Sigmoid colon (tissue), 7 donors: ENCODE measurements around the gene URB2. TPM values are rescaled to one million over a fixed set of nuclear protein-coding genes. Genes with fewer than 3 reads are reported as not detected.

ENCODE experiments used
- DNase-seq: peaks from one replicate; pipeline ENCODE4 v3.0.0-alpha.2; 2019
- H3K27ac ChIP-seq, 4 donors: fragments of 200-600 bp; sonication (generic); one replicate each; pipeline ENCODE4 v1.5.1; 2016 to 2019; ENCODE audit warnings: mild to moderate bottlenecking in 1 of 4
- H3K27me3 ChIP-seq, 3 donors: fragments of 200-600 bp; sonication (generic); one replicate each; pipeline ENCODE4 v1.5.1; 2019; ENCODE audit warnings: mild to moderate bottlenecking in 1 of 3
- H3K36me3 ChIP-seq, 4 donors: fragments of 200-600 bp; sonication (generic); one replicate each; pipeline ENCODE4 v1.5.1; 2016 to 2019
- H3K4me1 ChIP-seq, 4 donors: fragments of 200-600 bp; sonication (generic); one replicate each; pipeline ENCODE4 v1.5.1; 2017 to 2019
- H3K4me3 ChIP-seq, 4 donors: fragments of 200-600 bp; sonication (generic); one replicate each; pipeline ENCODE4 v1.5.1; 2017 to 2019; ENCODE audit warnings: mild to moderate bottlenecking in 2 of 4, moderate library complexity in 1 of 4
- H3K9me3 ChIP-seq, 4 donors: fragments of 200-600 bp in 3 of 4; sonication (generic) in 3 of 4; one replicate each; pipeline versions ENCODE4 v1.5.1 to v1.6.1; 2013 to 2019
- EP300 ChIP-seq, 4 donors: sonication (generic); formaldehyde crosslinking; IDR thresholded peaks; one replicate each; pipeline ENCODE4 v1.6.1; 2017; ENCODE audit warnings: antibody characterized with exemption in 4 of 4
- POLR2A ChIP-seq, 2 donors: fragments of 450-650 bp; IDR thresholded peaks; one replicate each; pipeline ENCODE4 v1.6.1; 2016; ENCODE audit warnings: antibody characterized with exemption in 2 of 2, mild to moderate bottlenecking in 2 of 2, moderate library complexity in 2 of 2
- POLR2AphosphoS5 ChIP-seq, 4 donors: sonication (generic); formaldehyde crosslinking; IDR thresholded peaks; one replicate each; pipeline ENCODE4 v1.6.1; 2017; ENCODE audit warnings: antibody characterized with exemption in 4 of 4
- WGBS, 2 donors: extraction: QIAGEN DNeasy Blood & Tissue Kit; methylation state at CpG; one replicate each; pipeline ENCODE4 v1.1.7; 2013; 5-methylcytosine and 5-hydroxymethylcytosine counted together
- intact Hi-C: fragments of 100-400 bp; cut with DNase I; formaldehyde crosslinking; loops from one replicate; pipeline ENCODE4 v1.15.1; 2023
- polyA plus RNA-seq, 3 donors: library from polyadenylated mRNA; stranded (reverse); fragments of 200-250 nt; gene quantifications; one replicate each; pipeline ENCODE4 v1.2.3, GENCODE V29; 2013
- total RNA-seq, 4 donors: library from RNA; depleted of rRNA; stranded (reverse); fragments of >200 nt; gene quantifications; one replicate each; pipeline ENCODE4 v1.1.0, GENCODE V29; 2016
- TF ChIP-seq, protein P1 (sequence below), 4 experiments: fragments of 450-650 bp in 3 of 4; fragments of 200-600 bp in 1 of 4; IDR thresholded peaks; one replicate each; pipeline ENCODE4 v1.5.1; 2016 to 2019; ENCODE audit warnings: antibody characterized with exemption in 4 of 4, mild to moderate bottlenecking in 3 of 4, moderate library complexity in 2 of 4
- donor health status: healthy with polysubstance abuse.
- donor health status: Bipolar disorder and iron deficiency.
- donor health status: healthy.

URB2 gene
- total and polyA plus RNA-seq, 7 donors, result 0.60 to 11.7 (median 5.2) TPM

DNA sequence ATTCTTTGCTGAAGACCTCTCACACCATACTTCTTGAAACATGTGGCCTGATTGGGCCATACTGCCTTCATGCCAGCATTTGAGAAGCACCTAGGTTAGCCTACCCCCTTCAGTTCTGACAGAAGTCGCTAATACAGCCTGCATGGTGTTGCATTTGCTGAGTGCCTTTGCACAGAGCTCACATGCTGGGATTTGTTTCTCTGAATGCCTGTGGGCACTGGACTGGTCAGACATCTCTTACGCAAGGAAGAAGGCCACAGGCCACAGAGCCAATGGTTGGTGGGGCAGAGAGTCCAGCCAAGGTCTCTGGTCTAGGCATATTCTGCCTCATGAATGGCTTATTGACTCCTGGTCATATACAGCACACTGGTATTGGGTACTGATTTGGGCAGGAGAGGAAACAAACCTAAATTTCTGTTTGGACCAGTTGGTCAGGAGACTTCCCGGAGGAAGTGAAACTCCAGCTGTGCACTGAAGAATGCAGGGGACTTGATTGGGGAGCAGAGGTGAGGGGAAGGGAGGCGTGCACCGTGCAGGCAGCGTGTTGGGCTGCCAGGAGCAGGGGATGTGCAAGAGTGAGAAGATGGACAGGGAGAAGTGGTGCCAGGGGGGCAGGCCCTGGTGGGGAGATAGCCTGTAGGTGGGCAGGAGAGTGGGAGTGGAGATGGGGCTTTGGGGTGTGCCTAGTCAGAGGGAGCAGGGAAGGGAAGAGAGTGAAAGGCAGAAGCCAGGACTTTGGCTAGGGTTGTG lies 18.1 kb downstream of the URB2 start:
- Histone ChIP-seq H3K36me3 (peaks cover 16 to 53% (median 23%) of the 10 kb centered on the region in 4 donors), H3K4me1 (peaks cover 0 to 4% (median 0%) of the 10 kb centered on the region in 4 donors), H3K27ac (no peak overlapping the region), H3K9me3 (no peaks in the 10 kb centered on the region), H3K27me3 (no peaks in the 10 kb centered on the region), H3K4me3 (no peak overlapping the region)
- 84 to 93% methylated on average over 6 of the region's 6 CpGs for WGBS, 2 donors
- no peak for DNase-seq
- TF ChIP-seq, protein P1, sequence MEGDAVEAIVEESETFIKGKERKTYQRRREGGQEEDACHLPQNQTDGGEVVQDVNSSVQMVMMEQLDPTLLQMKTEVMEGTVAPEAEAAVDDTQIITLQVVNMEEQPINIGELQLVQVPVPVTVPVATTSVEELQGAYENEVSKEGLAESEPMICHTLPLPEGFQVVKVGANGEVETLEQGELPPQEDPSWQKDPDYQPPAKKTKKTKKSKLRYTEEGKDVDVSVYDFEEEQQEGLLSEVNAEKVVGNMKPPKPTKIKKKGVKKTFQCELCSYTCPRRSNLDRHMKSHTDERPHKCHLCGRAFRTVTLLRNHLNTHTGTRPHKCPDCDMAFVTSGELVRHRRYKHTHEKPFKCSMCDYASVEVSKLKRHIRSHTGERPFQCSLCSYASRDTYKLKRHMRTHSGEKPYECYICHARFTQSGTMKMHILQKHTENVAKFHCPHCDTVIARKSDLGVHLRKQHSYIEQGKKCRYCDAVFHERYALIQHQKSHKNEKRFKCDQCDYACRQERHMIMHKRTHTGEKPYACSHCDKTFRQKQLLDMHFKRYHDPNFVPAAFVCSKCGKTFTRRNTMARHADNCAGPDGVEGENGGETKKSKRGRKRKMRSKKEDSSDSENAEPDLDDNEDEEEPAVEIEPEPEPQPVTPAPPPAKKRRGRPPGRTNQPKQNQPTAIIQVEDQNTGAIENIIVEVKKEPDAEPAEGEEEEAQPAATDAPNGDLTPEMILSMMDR (IDR thresholded peaks at IDR 0.05), result no peak
- TF ChIP-seq EP300 (IDR thresholded peaks at IDR 0.05) (no peak), POLR2A (IDR thresholded peaks at IDR 0.05) (no peak), POLR2AphosphoS5 (IDR thresholded peaks at IDR 0.05) (no peak)
- intact Hi-C loops, result no loop called here

DNA sequence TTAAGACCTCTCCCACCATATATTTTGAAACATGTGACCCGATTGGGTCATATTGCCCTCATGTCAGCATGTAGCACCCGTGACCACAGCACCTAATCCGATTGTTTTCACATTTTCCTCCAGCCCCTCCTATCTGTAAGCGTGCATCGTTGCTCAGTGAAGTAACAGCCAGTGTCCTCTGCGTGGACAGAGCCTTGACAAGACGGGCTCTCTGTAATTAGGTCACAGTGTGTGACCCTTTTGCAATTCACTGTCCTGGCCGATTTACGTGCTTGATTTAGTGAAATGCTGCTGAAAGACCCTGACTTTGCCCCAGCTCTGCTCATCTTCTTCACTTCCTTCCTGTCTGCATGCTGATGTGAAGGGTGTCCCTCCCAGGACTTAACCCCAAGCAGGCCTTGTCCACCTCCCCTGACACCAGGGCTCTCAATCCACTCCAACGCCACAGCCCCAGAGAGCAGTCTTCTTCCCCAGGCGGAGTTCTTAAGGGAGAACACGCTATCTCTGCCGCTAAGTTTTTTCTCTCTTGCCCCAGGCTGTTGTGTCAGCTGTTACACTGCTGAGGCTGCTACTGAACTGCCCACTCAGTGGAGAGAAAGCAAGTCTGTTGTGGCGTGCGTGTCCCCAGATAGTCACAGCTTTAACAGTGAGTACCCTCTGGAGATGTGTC lies 19.4 kb downstream of the URB2 start:
- H3K4me3 ChIP-seq, result no peak overlapping the region
- intact Hi-C loops, result no loop called here
- H3K4me1 ChIP-seq, result peaks cover 0 to 4% (median 0%) of the 10 kb centered on the region in 4 donors
- H3K36me3 ChIP-seq, result peaks cover 16 to 65% (median 30%) of the 10 kb centered on the region in 4 donors
- H3K27ac ChIP-seq, result no peak overlapping the region
- DNase-seq, result no peak
- TF ChIP-seq POLR2A (IDR thresholded peaks at IDR 0.05), result no peak
- no peaks in the 10 kb centered on the region for H3K27me3 ChIP-seq
- H3K9me3 ChIP-seq, result no peaks in the 10 kb centered on the region
- 94 to 95% methylated on average over 15 of the region's 15 CpGs for WGBS, 2 donors

DNA sequence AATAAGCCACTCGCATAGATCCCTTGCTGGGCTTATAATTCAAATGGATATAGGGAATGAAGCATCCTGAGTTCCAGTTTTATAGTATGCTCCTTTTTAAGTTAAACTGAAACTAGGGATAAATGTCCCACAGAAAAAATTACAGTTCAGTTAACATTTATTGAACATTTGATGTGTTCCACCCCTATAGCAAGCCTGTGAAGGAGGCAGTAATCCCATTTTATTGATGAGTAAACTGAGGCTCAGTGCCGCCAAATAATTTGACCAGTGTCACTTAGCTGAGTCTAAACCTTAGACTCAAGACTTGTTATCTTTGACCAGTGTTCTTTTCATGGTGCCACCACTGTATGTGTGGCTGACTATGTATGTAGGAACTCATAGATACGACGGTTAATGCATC lies 22.4 kb downstream of the URB2 start:
- Histone ChIP-seq H3K36me3 (peaks cover 16 to 91% (median 31%) of the 10 kb centered on the region in 4 donors), H3K4me1 (no peaks in the 10 kb centered on the region), H3K27ac (no peak overlapping the region), H3K9me3 (no peaks in the 10 kb centered on the region), H3K4me3 (no peak overlapping the region), H3K27me3 (no peaks in the 10 kb centered on the region)
- WGBS, 2 donors, result 96 to 98% methylated on average over 4 of the region's 4 CpGs
- intact Hi-C loops, result no loop called here
- TF ChIP-seq POLR2A (IDR thresholded peaks at IDR 0.05) (no peak), POLR2AphosphoS5 (IDR thresholded peaks at IDR 0.05) (no peak), EP300 (IDR thresholded peaks at IDR 0.05) (no peak)
- TF ChIP-seq, protein P1 (IDR thresholded peaks at IDR 0.05), result no peak
- no peak for DNase-seq

DNA sequence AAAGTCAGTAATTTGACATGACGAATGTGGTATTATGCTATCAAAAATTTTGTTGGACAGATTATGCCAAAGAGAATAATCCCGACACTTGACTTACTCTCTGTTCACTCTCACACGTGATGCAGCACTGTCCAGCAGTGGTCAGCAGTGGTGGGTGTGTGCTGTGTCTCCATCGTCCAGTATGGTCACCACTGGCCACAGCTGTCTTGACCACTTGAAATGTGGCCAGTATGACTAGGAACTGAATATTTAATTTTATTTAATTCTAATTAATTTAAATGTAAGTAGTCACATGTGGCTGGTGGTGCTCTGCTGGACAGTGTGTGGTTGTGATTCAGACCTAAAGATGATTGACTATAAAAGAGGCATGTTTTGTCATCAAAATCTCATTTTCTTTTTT lies 24.0 kb downstream of the URB2 start:
- intact Hi-C loops, result no loop called here
- Histone ChIP-seq H3K36me3 (peaks cover 16 to 95% (median 36%) of the 10 kb centered on the region in 4 donors), H3K9me3 (no peaks in the 10 kb centered on the region), H3K27me3 (no peaks in the 10 kb centered on the region), H3K27ac (no peak overlapping the region), H3K4me1 (no peaks in the 10 kb centered on the region), H3K4me3 (no peak overlapping the region)
- TF ChIP-seq POLR2AphosphoS5 (IDR thresholded peaks at IDR 0.05) (no peak), POLR2A (IDR thresholded peaks at IDR 0.05) (no peak), EP300 (IDR thresholded peaks at IDR 0.05) (no peak)
- TF ChIP-seq, protein P1 (IDR thresholded peaks at IDR 0.05), result no peak
- DNase-seq, result no peak
- WGBS, 2 donors, result 94 to 96% methylated on average over 4 of the region's 4 CpGs

DNA sequence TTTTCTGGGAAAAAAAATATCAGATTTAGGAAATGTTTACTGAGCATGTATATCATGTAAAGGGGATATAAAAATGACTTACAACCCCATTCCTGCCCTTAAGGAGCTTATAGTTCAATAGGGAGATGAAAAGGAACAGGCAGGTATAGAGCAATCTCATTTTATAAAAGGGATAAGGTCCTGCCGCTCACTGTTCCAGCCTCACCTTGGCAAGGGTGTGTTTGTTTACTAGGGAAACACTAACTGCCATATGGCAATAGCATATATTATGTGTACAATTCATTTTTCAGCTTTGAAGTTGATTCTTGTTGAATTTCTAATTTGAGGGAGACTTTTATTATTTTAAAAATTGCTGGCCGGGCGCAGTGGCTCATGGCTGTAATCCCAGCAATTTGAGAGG lies 25.5 kb downstream of the URB2 start:
- Histone ChIP-seq H3K27ac (no peak overlapping the region), H3K4me1 (no peaks in the 10 kb centered on the region), H3K36me3 (peaks cover 13 to 97% (median 32%) of the 10 kb centered on the region in 4 donors), H3K27me3 (no peaks in the 10 kb centered on the region), H3K9me3 (no peaks in the 10 kb centered on the region), H3K4me3 (no peak overlapping the region)
- TF ChIP-seq, protein P1 (IDR thresholded peaks at IDR 0.05), result no peak
- no peak for TF ChIP-seq POLR2AphosphoS5 (IDR thresholded peaks at IDR 0.05)
- no peak for TF ChIP-seq EP300 (IDR thresholded peaks at IDR 0.05)
- TF ChIP-seq POLR2A (IDR thresholded peaks at IDR 0.05), result no peak
- DNase-seq, result no peak
- intact Hi-C loops, result no loop called here
- 18 to 76% methylated on average over 3 of the region's 3 CpGs for WGBS, 2 donors
